NCI-H748 (cell line): Measurements from ENCODE around the gene BEND3.
"Not testable (repeated sequence)": the region's sequence is repeated elsewhere in the genome, so short reads cannot be mapped to it uniquely, and the experiment has no call there.

Experiments used
- DNase-seq: peaks from one replicate; lab custom pipeline; 2025; ENCODE audit not compliant: unreplicated experiment; lab: John Stamatoyannopoulos, UW

Gene BEND3

GRCh38 chr6:107121964-107122495 is 6.7 kb upstream of the BEND3 start:
- no peak for DNase-seq

DNA sequence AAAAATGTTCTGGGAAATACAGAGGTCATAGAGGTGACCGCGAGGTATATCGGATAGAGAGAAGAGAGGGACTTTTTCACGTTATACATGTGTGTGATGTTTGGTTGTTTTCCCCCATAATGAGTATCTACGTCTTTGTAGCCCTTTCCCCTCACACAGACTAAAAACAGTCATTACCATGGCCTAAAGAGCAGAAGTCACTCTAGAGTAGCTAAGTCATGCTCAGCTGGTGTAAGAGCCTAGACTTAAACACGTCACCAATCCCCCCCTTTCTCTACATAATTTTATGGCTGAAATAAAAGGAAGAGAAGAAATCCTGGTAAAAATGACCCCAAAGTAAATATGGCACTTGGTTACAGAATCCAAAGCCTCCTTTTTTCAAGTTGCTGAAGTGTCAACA is 6.0 kb upstream of the BEND3 start:
- DNase-seq, result no peak

DNA sequence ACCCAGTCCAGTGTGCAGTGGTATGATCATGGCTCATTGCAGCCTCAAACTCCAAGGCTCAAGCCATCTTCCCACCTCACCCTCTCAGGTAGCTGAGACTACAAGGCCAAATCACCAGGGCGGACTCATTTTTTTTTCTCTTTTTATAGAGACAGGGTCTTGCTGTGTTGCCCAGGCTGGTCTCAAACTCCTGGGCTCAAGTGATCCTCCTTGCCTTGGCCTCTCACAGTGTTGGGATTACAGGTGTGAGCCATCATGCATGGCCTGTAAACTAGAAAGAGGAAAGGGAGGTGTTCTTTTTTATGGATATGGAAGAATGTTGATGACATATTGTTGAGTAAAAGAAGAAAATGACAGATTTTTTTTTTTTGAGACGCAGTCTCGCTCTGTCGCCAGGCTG is 5.1 kb upstream of the BEND3 start:
- DNase-seq, result no peak

- DNase-seq, result peak; percentile 15
Measured at GRCh38 chr6:107118976-107119375, 3.7 kb upstream of the BEND3 start.

GRCh38 chr6:107118540-107118939 is 3.2 kb upstream of the BEND3 start:
- DNase-seq, result not testable (repeated sequence)

GRCh38 chr6:107116931-107117330 is 1.6 kb upstream of the BEND3 start:
- no peak for DNase-seq

GRCh38 chr6:107116328-107116892 is 1.1 kb upstream of the BEND3 start:
- DNase-seq, result peak; percentile 85

GRCh38 chr6:107115695-107116327 is 496 bp upstream of the BEND3 start:
- peak; percentile 87 for DNase-seq

DNA sequence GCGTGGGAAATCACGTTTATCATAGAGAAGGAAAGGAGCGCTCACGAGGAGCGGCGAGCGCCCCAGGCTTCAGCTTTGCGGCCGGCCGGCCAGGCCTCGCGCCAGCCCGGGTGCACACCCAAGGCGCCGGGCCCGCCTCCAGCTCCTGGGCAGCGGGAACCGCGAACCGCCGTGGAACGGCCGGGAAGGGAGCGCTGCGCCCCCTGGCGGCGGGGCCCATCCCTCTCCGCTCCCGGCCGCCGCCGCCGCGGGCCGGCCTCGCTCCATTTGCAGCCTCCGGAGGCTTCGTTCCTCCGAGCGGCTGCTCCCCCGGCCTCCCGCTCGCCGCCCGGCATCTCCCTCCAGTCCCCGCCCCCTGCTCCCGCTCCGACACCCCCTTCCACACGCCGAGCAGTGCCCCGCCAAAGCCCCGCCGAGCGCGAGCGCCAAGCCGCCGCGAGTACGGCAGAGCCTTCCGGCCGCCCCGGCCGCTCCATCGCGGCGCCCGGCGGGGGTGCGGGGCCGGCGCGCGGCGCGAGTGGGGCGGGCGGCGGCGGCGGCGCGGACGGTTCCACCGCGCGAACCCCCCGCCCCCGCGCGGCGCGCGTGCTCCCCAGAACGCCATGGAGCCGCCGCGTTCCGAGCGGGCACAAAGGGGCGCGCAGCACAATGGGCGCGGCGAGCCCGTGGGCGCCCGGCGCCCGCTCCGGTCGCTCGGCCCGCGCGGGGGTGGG is 946 bp downstream of the BEND3 start:
- DNase-seq, result peak; percentile 93

- DNase-seq, result no peak
Measured at GRCh38 chr6:107110200-107110599, 5.1 kb downstream of the BEND3 start.

DNA sequence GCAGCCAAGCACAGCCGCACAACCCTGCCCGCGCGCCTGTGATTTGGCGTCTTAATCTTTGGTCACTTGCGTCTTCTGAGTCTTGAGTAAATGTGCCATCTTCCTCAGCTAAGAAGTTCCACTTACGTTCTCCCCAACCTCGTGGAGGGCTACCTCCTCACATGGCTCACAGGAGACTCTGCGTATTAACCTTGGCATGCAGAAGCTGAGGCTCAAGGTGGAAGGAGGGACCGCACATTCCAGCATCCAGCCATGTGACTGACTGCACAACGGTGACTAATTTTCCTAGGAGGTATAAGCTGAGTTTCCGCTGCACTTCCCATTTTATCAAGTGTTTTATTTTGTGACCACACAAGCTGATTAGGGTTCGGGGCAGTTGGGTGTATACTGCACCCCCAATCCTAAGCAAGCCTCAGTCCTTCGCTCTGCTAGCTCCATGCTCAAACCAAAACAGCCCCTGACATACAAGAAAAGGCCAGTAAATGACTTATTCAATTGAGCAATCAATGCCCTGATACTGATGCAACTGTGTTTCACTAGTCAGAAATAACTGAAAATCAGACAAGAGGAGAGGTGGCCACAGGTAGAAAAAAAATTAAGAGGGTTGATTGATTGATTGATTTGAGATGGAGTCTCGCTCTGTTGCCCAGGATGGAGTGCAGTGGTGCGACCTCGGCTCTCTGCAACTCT is 7.0 kb downstream of the BEND3 start:
- DNase-seq, result no peak

DNA sequence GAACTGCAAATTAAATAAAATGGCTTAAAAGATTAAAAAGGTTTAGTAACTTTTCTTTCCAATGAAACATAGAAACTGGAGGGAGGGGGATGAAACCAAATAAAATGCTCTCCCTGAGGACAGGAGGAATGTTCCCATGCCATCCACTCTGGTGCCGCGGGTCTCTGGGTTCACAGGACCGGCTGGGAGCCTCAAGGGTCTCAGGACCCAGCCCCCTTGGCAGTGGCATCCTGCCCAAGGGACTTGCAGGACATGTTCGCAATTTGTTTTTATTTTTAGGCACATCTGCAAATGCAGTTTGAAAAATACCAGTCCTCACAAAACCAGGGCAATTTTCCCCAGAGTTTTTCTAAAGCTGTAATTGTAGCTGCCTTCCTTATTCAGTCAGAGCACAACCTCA is 7.5 kb downstream of the BEND3 start:
- no peak for DNase-seq

DNA sequence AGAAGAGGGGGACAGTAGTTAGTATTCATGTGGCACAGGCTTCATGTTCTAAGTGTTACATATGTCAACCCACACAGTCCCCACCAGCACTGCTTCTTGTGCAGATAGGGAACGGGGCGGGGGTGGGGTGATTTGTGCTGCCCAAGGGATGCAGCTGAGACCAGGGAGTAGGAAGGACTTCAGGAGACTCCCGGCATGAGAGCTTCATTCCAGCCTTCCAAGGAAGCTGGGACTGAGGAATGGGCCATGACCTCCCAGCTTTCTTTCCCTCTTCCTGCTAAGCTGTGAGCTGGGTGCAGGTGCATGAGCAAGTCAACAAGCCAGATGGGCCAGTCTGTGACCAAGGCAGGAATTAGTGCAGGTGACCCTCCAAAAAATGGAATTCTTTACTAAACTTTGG is 9.2 kb downstream of the BEND3 start:
- no peak for DNase-seq

DNA sequence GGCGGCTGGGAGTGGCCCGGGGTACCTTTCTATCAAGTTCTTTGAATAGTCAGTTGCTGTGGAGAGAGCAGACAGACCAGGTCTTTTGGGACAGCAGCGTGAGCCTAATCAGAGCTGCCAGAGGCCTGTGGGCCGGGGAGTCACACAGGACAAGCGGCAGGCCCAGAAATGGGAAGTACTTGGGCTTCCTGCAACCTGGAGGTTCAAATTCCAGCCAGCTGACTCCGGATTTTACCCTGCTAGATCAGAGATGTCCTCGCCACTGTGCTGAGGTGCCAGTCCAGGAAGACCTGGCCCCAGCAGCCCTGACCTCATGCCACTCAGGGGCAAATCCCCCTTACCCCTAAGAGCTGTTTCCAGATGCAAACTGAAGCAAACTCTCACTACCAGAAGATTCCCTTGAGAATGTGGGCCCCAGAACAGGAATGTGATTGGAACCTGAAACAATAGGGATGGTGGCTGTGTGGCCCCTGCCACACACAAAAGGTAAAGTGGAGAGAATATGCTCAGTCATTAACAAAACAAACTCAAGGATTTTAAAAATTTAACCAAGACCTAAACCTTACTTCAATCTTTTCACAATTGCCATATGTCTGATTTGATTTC is 9.7 kb downstream of the BEND3 start:
- no peak for DNase-seq

DNA sequence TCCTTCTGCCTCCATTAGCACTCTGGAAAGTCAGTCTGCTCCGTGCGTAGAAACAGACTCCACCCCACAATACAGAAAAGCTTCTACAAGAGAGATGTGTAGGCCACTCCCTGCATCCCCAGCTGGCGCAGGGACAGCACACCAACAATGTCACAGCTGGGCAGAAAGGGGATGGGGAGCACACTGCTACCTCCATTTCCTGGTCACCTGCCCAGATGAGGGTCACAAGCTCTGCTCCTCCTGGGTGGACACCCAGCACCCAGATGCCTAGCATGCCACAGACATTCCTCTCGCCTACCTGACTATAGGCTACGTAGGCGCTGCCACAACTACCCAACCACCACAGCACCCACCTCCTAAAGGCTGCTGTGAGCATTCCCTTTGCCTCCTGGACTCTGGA is 12.2 kb downstream of the BEND3 start:
- no peak for DNase-seq

DNA sequence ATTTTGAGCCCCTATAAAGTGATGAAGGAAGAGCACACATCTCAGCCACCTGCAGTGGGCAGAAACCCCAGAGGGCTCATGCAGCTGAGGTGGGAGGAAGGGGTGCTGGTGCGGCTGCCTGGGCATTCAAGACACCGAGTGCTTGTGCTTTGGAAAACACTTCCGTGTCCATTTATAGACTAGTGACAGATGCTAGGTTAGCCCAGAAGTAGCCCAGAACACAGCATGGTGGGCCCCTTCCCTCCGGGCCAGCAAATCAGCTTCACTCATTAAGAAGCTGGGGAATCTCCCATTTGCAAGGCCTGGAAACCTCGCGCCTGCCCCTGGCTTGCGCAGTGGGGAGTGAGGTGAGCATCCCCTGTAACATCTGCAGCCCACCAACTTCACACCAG is 12.9 kb downstream of the BEND3 start:
- DNase-seq, result no peak

- DNase-seq, result no peak
Measured at GRCh38 chr6:107101686-107102413, 13.5 kb downstream of the BEND3 start.

DNA sequence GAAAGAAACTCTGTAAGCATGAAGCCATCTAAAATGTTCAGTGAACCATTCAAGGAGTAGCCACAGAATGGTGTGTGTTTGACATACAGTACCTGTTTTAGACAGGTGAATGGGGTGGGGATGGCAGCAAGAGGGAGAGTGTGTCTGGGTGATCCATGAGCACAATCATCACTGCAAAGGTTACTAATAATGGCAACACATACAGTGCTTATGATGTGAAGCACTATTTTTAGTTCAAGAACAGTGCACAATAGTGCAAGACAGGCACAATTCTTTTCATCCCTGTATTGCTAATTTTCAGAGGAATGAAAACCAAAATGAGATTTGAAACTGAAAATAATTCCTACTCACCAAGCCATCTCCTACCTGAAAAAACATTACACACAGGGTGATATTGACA is 14.1 kb downstream of the BEND3 start:
- no peak for DNase-seq

- no peak for DNase-seq
Measured at GRCh38 chr6:107098436-107099307, 16.6 kb downstream of the BEND3 start.

GRCh38 chr6:107084459-107084858 is 30.9 kb downstream of the BEND3 start:
- not testable (repeated sequence) for DNase-seq
